HG02763 (cell line): Measurements from ENCODE around the gene PARD3.
"Not testable (repeated sequence)": the region's sequence is repeated elsewhere in the genome, so short reads cannot be mapped to it uniquely, and the experiment has no call there.

ENCODE experiments used
- ATAC-seq: cut with Tn5 transposase; IDR thresholded peaks from one replicate; pipeline ENCODE4 v1.9.1; 2021; ENCODE audit warnings: mild to moderate bottlenecking, moderate library complexity; ENCODE audit not compliant: unreplicated experiment

The PARD3 gene

DNA sequence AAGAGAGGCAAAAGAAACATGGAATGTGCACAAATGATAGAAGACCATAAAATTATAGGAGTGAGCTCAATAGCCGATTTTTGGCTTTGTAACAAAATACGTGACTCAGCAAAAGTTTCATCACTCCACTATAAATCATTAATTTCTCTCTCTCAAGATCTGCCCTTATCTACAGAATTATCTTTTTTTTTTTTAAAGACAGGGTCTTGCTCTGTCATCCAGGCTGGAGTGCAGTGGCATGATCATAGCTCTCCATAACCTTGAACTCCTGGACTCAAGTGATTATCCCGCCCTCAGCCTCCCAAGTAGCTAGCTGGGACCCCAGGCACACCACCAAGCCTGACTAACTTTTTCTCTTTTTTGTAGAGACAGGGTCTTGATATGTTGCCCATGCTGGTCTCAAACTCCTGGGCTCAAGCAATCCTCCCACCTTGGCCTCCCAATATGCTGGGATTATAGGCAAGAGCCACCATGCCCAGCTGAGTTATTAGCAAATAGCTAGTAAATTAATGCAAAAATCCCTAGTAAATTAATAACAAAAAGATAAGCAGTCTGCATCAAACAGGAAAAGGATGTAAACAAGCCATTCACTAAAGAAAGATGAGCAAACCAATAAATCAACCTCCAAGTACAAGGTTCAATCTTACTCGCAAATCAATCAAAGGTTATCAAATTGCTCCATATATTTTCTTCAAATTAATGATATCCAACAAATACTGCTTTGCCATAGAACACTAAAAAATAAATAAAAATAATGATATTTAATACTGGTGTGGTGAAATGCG is 450.7 kb downstream of the PARD3 start:
- no peak for ATAC-seq

DNA sequence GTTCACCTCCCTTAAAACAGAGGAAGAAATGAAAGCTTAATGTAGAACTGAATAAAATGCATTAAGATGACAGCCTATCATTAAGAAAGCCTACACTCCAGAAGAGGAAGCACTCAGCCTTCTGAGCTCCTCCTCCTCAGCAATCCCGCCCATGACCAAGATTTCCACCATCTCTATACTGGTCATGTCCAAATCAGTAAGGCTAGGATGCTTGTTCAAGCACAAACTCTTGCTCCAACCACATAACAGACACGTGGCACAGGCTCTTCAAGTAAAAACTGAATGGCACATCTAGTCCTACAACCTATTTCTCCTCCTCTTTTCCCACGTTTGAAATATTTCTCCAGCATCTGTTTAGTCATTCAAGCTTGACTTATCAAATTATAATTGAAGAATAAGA is 454.1 kb downstream of the PARD3 start:
- ATAC-seq, result no peak

DNA sequence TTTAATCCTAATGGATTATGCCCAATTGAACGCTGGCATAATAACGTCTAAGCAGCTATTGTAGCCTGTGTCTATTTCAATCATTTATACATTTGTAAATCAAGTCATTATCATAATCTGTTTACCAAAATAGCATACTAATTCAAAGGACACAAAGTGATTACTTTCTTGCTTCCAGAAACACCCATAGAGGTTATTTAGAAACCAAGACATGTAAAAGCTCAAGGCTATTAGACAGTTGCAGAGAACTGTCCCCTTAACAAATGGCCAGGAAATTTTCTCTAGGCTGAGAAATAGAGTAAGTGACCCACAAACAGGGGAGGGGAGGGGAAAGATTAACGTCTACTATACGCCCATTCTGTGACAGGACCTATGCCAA is 455.7 kb downstream of the PARD3 start:
- ATAC-seq, result no peak

DNA sequence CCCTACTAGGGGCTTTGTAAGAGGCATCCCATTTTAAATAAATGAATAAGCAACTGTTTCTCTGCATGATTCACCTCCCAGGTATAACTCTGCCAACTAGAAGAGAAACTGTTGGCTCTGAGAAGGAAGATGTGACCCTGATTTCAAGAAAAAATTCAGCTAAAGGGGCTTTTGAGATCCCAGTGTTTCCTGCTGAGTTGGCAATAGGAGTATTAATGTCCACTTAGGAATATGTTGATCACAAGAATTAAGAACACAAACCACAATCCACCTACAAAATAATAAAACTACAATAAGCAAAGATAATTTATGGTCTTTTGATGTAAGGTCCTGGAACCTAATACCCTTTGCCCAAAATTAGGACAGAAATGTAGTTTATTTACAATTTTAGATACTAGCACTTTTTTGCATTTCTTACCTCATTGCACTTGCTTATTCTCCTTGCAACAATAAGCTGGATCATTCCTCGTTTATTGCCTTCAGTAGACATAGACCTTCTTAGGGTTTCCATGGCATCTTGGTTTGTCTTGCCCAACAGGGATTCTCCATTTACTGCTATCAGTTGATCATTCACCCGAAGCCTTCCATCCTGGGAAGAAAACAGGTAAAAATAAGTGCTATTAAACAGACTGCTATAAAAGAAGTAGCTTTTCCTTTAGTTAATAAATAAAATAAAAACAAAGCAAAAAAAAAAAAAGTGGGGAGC is 456.2 kb downstream of the PARD3 start:
- ATAC-seq, result no peak

DNA sequence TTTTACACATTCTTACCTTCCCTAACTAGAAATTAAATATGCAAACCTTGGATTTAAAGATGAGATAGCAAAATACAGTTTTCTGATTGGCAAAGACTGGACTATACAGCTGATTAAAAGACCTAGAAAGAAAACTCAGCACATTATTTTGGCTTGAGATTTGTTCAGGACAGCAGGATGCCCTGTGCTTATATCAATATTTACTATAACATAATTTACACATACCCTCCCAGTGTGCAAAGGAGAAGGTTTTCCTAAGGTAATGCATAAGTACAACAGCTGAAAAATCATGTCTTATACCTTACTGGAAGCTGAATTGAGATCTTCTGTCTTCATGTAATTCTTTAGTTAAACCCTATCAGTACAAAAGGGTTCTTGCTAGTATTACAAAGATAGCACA is 458.6 kb downstream of the PARD3 start:
- no peak for ATAC-seq

GRCh38 chr10:34353530-34353929 is 461.6 kb downstream of the PARD3 start:
- not testable (repeated sequence) for ATAC-seq

- ATAC-seq, result not testable (repeated sequence)
These were observed 462.4 kb downstream of the PARD3 start for GRCh38 chr10:34352599-34353204.

GRCh38 chr10:34351161-34351560 is 463.9 kb downstream of the PARD3 start:
- no peak for ATAC-seq

- no peak for ATAC-seq
These were observed 466.1 kb downstream of the PARD3 start for GRCh38 chr10:34348917-34349485.

DNA sequence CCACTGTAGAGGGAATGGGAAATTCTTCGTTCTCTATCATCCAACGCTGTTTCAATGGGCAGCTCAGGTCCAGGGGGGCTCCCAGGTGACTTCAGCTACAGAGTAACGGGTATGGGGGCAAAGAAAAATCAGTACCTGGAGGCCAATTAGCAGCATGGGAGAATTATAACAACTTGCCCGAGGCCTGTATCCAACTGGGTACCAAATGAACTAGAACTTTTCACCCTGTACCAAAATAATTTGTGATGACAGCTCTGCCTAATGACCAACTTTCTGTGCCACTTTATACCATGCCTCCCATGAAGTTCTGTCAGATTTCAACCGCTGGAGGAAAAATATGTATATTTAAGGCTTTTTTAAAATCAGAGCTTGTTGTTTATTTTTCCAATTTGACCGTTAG is 467.1 kb downstream of the PARD3 start:
- ATAC-seq, result no peak

DNA sequence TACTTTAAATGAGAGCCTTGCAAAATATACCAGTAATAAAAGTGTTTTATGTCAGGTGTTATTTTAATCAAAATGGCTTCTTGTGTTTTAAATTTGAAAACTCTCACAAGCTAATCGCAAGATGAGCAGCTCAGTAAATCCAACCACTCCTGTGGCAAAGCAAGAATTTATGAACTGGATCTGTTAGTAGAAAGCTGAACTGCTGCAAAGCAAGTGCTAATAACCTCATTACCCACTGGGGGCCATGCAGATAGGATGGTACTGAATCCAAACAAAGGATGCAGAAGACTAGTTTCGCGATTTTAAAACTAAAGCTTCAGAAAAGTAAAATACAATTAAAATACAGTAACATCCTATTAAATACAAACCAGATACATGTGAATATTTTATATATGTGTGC is 468.0 kb downstream of the PARD3 start:
- ATAC-seq, result no peak

GRCh38 chr10:34346516-34347100 is 468.5 kb downstream of the PARD3 start:
- no peak for ATAC-seq

GRCh38 chr10:34345383-34345782 is 469.7 kb downstream of the PARD3 start:
- ATAC-seq, result no peak

DNA sequence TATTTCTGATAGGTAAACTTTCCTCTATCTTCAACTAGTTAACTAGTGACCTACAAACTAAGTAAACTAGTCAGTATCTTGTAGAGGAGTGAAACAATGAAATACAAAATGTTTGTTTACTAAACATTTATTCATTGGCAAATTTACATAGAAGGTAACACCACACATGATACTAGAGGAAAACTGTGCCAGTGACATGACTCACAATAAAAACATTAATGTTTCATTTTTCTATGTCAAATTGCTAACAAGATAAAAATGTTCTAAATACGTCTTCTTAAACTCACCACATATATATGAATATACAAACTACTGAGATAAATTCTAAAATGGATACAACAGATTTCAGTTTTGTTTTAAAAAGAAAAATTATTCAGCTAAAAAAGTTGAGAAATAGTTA is 471.3 kb downstream of the PARD3 start:
- no peak for ATAC-seq

DNA sequence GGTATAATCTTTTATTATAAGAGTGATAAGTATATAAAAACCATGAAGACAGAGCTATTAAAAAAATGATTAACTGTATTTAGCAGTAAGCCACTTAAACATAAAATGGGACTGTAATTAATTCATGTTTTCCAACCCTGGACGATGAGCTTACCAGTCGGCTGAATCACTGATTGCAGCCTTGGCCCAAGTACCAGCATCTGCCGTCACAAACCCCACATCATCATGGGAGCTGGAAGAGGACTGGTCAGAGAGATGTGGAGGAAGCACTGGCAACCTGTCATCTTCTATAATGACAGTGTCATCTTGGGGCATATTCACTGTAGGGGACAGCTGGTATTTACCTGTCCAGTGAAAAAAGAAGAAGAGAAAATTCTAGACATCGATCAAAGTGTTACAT is 473.6 kb downstream of the PARD3 start:
- ATAC-seq, result no peak

DNA sequence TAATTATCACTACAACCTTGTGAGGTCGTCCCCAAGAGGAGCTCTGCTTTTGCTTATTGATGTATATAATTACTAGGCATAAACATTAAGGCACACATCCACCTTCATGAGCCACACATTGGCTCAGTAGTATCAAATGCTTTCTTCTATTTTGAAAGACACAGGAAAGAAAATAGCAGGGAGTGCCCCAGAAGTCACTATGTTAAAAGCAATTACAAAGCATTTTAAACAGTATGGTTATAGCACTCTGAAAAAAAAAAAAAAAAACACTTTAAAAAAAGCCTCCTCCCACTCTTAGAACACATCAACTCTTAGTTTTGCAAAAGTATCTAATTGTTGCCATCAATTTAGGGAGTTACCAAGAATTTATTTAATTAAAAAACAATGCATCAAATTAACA is 474.2 kb downstream of the PARD3 start:
- ATAC-seq, result no peak

DNA sequence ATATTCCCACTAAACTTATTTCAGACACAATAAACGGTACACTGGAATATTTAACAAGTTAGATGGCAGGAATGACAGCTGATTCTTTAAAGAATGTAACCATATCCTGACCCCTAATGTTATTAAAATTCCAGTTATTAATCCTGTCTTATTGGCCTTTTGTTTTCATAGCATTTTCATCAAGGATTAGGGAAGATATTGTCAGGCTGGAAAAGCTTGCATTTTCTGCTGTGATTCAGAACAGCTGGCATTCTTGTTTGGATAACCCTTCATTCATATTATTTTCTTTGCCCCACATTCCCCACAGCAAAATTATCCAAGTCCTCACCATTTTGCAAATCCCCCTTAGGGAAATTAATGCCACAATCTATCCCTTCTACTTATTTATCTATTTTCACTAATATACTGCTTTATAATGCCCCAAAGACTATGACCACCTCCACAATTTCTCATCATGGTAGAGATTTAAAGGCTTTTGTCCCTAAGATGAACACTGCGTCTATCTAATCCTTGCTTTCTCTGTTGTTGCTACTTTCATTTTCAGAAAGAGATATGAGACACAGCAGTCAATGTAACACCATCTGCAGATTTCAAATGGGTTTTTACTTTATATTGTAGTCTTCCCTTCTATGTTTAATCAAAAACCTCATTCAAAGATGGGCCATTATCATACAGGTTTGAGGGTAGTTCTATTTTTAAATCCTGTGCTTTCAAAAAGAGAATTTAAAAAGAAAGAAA is 475.1 kb downstream of the PARD3 start:
- ATAC-seq, result no peak

GRCh38 chr10:34337917-34338316 is 477.2 kb downstream of the PARD3 start:
- no peak for ATAC-seq

DNA sequence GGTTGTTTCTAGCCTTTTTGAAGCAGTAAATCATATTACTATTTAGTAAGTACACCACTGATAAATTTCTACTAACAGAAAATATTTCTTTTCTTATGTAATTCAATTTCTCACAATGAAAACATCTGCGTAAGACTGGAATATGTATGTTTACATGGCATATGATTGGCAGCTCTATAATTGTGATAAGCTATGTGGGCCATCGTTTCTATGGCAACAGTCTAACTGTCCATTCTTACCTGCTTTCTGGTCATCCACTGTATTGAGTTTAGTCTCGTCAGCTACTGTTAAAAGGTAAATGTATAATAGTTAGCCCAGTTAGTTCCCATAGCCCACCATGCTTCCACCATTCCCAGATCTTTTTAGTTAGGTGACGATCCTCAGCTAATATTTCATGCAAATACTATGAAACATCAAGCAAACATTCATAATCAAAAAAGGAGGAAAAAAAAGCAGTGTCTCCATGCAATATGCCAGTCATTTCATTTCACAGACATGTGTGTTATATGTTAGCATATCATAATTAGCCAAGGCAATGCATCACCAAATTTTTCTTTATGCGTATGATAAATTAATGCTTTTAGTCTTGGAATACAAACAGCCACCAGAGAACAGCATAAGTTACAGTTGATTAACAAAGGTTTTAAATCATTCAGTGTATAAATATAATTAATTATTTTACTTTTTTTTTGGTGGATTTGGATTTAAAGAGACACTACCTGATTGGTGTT is 479.0 kb downstream of the PARD3 start:
- no peak for ATAC-seq

DNA sequence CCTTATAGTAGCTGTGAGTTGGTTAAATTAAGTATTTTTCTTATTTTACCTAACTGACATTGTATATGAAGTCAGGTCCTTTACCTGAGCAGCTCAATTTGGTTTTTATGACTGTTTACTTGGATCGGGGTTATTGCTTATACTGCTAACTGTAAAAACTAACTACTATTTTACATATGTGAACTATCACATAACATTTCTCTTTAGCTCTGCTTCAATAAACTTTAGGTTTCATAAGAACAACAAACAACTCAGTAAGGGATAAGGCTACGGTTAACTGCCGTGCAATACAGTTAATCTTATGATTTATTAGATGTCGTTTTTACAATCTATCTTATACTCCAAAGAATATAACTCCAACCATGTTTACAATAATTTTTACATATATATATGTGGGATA is 480.2 kb downstream of the PARD3 start:
- ATAC-seq, result no peak
